Right lobe of liver (tissue), 6 donors: ENCODE results near the gene NVL. TPM values are rescaled to one million over a fixed set of nuclear protein-coding genes. Genes with fewer than 3 reads are reported as not detected.

Experiments
- ATAC-seq, 4 donors: fragments of 200-7000 bp; cut with Tn5 transposase; one replicate each; pipeline ENCODE4 v1.9.1; 2020; ENCODE audit warnings: mild to moderate bottlenecking in 4 of 4, moderate library complexity in 4 of 4
- DNase-seq, 3 donors: peaks; one replicate each; pipeline ENCODE4 v3.0.0-alpha.2; 2020
- H3K27ac ChIP-seq, 3 donors: fragments of 200-600 bp; one replicate each; pipeline ENCODE4 v1.8.0; 2022
- H3K27me3 ChIP-seq, 2 donors: fragments of 200-600 bp; one replicate each; pipeline ENCODE4 v1.8.0; 2022
- H3K36me3 ChIP-seq, 4 donors: fragments of 200-600 bp; sonication (generic) in 1 of 4; one replicate each; pipeline versions ENCODE4 v1.5.1 to v1.8.0; 2017 to 2022; ENCODE audit warnings: control low read depth in 1 of 4
- H3K4me1 ChIP-seq, 4 donors: fragments of 200-600 bp; sonication (generic) in 1 of 4; one replicate each; pipeline versions ENCODE4 v1.5.1 to v1.8.0; 2017 to 2022; ENCODE audit warnings: control low read depth in 1 of 4
- H3K4me3 ChIP-seq, 3 donors: fragments of 200-600 bp; one replicate each; pipeline ENCODE4 v1.8.0; 2022
- H3K9me3 ChIP-seq, 4 donors: fragments of 200-600 bp; sonication (generic) in 1 of 4; one replicate each; pipeline versions ENCODE4 v1.5.1 to v1.8.0; 2017 to 2022; ENCODE audit warnings: control low read depth in 1 of 4
- POLR2A ChIP-seq: fragments of 450-650 bp; IDR thresholded peaks from one replicate; pipeline ENCODE4 v1.6.1; 2017; ENCODE audit warnings: antibody characterized with exemption, mild to moderate bottlenecking
- WGBS: methylation state at CpG from one replicate; pipeline ENCODE4 v1.1.6; 2018; ENCODE audit warnings: low coverage, low lambda C conversion rate; ENCODE audit not compliant: insufficient coverage; ENCODE audit errors: missing lambda C conversion rate; 5-methylcytosine and 5-hydroxymethylcytosine counted together
- intact Hi-C, 2 donors: fragments of 100-400 bp; cut with DNase I; formaldehyde crosslinking; loops; one replicate each; pipeline versions ENCODE4 v1.11.2 to v1.14.1; 2022
- total RNA-seq, 6 experiments: library from RNA; depleted of rRNA in 2 of 6; stranded (reverse); fragments of >200 nt in 2 of 6; fragmentation: NEBNext Ultra II Directional in 3 of 6; extraction: Animal tissue kit (Norgen Biotek cat#: 25700) in 3 of 6; gene quantifications; one replicate each; pipeline versions ENCODE4 v1.1.0 to v1.2.4, GENCODE V29; 2016 to 2023
- TF ChIP-seq, protein P1 (sequence below), 4 donors: fragments of 200-600 bp in 3 of 4; fragments of 450-650 bp in 1 of 4; IDR thresholded peaks; one replicate each; pipeline versions ENCODE4 v1.5.1 to v1.8.0; 2016 to 2022; ENCODE audit warnings: antibody characterized with exemption in 4 of 4, mild to moderate bottlenecking in 2 of 4
- donor health status: DM: no; HTN: yes; CAD: no.
- donor health status: DM: no; HTN: no; CAD: no.
- donor health status: DM: no; HTN: no; CAD: no.
- donor health status: DM: no; HTN: yes; CAD: no.
- donor health status: DM: no; HTN: yes; CAD: no.

Gene NVL
- total RNA-seq, 6 experiments from 2014 or later, result 4.5 to 8.9 (median 6.8) TPM

GRCh38 chr1:224331326-224331725, 1.4 kb upstream of the NVL start:
- 100% methylated on average over 2 of the region's 2 CpGs for WGBS
- Histone ChIP-seq H3K9me3 (no peaks in the 10 kb centered on the region), H3K27ac (no peak overlapping the region), H3K36me3 (no peaks in the 10 kb centered on the region), H3K4me1 (peaks cover 0 to 23% (median 3%) of the 10 kb centered on the region in 4 donors), H3K4me3 (no peak overlapping the region), H3K27me3 (no peaks in the 10 kb centered on the region)
- ATAC-seq (no peak), DNase-seq (no peak)
- no peak for TF ChIP-seq POLR2A
- TF ChIP-seq, protein P1, sequence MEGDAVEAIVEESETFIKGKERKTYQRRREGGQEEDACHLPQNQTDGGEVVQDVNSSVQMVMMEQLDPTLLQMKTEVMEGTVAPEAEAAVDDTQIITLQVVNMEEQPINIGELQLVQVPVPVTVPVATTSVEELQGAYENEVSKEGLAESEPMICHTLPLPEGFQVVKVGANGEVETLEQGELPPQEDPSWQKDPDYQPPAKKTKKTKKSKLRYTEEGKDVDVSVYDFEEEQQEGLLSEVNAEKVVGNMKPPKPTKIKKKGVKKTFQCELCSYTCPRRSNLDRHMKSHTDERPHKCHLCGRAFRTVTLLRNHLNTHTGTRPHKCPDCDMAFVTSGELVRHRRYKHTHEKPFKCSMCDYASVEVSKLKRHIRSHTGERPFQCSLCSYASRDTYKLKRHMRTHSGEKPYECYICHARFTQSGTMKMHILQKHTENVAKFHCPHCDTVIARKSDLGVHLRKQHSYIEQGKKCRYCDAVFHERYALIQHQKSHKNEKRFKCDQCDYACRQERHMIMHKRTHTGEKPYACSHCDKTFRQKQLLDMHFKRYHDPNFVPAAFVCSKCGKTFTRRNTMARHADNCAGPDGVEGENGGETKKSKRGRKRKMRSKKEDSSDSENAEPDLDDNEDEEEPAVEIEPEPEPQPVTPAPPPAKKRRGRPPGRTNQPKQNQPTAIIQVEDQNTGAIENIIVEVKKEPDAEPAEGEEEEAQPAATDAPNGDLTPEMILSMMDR (IDR thresholded peaks at IDR 0.05), result no peak
- intact Hi-C loops, result loop anchor here in 1 of 2 donors (10.0 kb wide), 1 partner anchor 217 kb away; the partner anchor contains the start of gene FBXO28

DNA sequence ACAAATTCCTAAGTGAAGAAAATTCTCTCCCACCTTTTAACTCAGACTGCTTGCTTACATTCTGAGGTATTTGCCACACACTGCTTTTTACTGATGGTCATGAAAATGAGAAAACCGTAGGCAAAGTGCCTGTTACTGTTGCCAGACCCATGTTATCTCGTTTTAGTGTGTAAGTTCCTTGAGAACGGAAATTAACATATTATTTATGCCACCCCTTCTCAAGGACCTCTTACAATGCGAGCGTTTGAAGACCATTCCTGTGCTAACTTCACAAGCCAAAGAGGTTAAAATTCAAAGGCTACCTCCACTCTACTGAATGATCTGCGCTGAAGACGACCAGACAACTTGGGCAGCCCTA, 509 bp downstream of the NVL start:
- no peaks in the 10 kb centered on the region for H3K27me3 ChIP-seq
- H3K27ac ChIP-seq, result peak overlapping the region; percentile 93 to 97 (median 97)
- ATAC-seq (no peak), DNase-seq (no peak)
- intact Hi-C loops, result no loop called here
- WGBS, result 0% methylated on average over 7 of the region's 7 CpGs
- no peaks in the 10 kb centered on the region for H3K36me3 ChIP-seq
- H3K9me3 ChIP-seq, result no peaks in the 10 kb centered on the region
- H3K4me1 ChIP-seq, result peaks cover 0 to 23% (median 3%) of the 10 kb centered on the region in 4 donors
- H3K4me3 ChIP-seq, result peak overlapping the region; percentile 84 to 95 (median 87)
- TF ChIP-seq, protein P1 (IDR thresholded peaks at IDR 0.05), result no peak
- TF ChIP-seq POLR2A, result no peak

DNA sequence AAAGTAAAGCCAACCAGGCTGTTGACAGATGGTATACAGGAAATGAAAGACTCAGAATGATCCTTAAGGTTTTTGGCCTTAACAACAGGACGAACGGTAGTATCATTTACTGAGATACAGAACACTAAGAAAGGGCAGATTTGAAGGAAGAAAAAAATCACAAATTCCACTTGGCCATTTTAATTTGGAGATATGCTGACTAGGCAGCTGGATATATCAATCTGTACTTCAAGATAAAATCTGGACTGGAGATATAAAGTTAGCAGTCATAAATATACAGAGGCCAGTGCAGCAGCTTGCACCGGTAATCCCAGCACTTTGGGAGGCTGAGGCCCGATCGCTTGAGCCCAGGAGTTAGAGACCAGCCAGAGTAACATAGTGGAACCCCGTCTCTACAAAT, 1.3 kb downstream of the NVL start:
- intact Hi-C loops, result no loop called here
- peak overlapping the region in 1 of 3 donors; percentile 84 for H3K4me3 ChIP-seq
- ATAC-seq, result no peak

GRCh38 chr1:224325959-224326358, 4.0 kb downstream of the NVL start:
- peaks cover 0 to 20% (median 3%) of the 10 kb centered on the region in 4 donors for H3K4me1 ChIP-seq
- WGBS, result 41% methylated on average over 1 of the region's 1 CpG
- intact Hi-C loops, result no loop called here
- no peaks in the 10 kb centered on the region for H3K27me3 ChIP-seq
- H3K36me3 ChIP-seq, result no peaks in the 10 kb centered on the region
- DNase-seq (no peak), ATAC-seq (no peak)
- no peak overlapping the region for H3K4me3 ChIP-seq
- H3K27ac ChIP-seq, result no peak overlapping the region
- TF ChIP-seq, protein P1 (IDR thresholded peaks at IDR 0.05), result no peak
- no peak for TF ChIP-seq POLR2A
- no peaks in the 10 kb centered on the region for H3K9me3 ChIP-seq

More for the DNA sequence above, 1.3 kb downstream of the NVL start:
- 65% methylated on average over 6 of the region's 6 CpGs for WGBS
- DNase-seq, result no peak
- TF ChIP-seq POLR2A, result no peak
- TF ChIP-seq, protein P1 (IDR thresholded peaks at IDR 0.05), result no peak
- peaks cover 0 to 23% (median 3%) of the 10 kb centered on the region in 4 donors for H3K4me1 ChIP-seq
- H3K27me3 ChIP-seq, result no peaks in the 10 kb centered on the region
- no peaks in the 10 kb centered on the region for H3K36me3 ChIP-seq
- no peaks in the 10 kb centered on the region for H3K9me3 ChIP-seq
- no peak overlapping the region for H3K27ac ChIP-seq

- H3K27ac ChIP-seq, result no peak overlapping the region
- TF ChIP-seq, protein P1 (IDR thresholded peaks at IDR 0.05), result no peak
- no peak for TF ChIP-seq POLR2A
- H3K4me1 ChIP-seq, result no peaks in the 10 kb centered on the region
- intact Hi-C loops, result no loop called here
- no peak overlapping the region for H3K4me3 ChIP-seq
- H3K27me3 ChIP-seq, result no peaks in the 10 kb centered on the region
- DNase-seq (no peak), ATAC-seq (no peak)
- H3K36me3 ChIP-seq, result no peaks in the 10 kb centered on the region
- 95% methylated on average over 2 of the region's 2 CpGs for WGBS
- no peaks in the 10 kb centered on the region for H3K9me3 ChIP-seq
These were observed 8.3 kb downstream of the NVL start for GRCh38 chr1:224321706-224322105.
